OCI-LY3 (cell line): ENCODE data around the gene NRG4.

ENCODE experiments used
- CTCF ChIP-seq: fragments of 200-600, 300-600 bp; sonication (generic); IDR thresholded peaks from 2 replicates; pipeline ENCODE4 v1.5.1; 2014; ENCODE audit warnings: antibody characterized with exemption, low read length, low read depth
- EZH2phosphoT487 ChIP-seq: fragments of 200-600 bp; shearing (Covaris generic); IDR thresholded peaks from 2 replicates; pipeline ENCODE4 v1.6.1; 2018; ENCODE audit warnings: antibody characterized with exemption, mixed run types, low read depth

GRCh38 chr15:76059320-76060117, 47.3 kb upstream of the NRG4 start, which contains the start of gene TMEM266:
- no peak for TF ChIP-seq CTCF
- TF ChIP-seq EZH2phosphoT487, result no peak
